BE2C (cell line): ENCODE measurements around the gene PTPRG.
"Not testable (repeated sequence)": the region's sequence is repeated elsewhere in the genome, so short reads cannot be mapped to it uniquely, and the experiment has no call there.

Source experiments
- DNase-seq: peaks from one replicate; pipeline ENCODE4 v3.0.0-alpha.2; 2020
- H3K27me3 ChIP-seq: fragments of 250-450 bp; sonication (Bioruptor Pico); 2 replicates; pipeline ENCODE4 v1.5.1; 2020; ENCODE audit warnings: mild to moderate bottlenecking
- H3K36me3 ChIP-seq: fragments of 250-450 bp; sonication (Bioruptor Pico); 2 replicates; pipeline ENCODE4 v1.5.1; 2020; ENCODE audit warnings: mild to moderate bottlenecking
- H3K4me1 ChIP-seq: fragments of 250-450 bp; sonication (Bioruptor Pico); 2 replicates; pipeline ENCODE4 v1.5.1; 2020
- H3K4me3 ChIP-seq: 2 replicates; pipeline ENCODE4 v1.5.1; 2011; ENCODE audit warnings: low read depth, low read length
- H3K9me3 ChIP-seq: fragments of 250-450 bp; sonication (Bioruptor Pico); 2 replicates; pipeline ENCODE4 v1.5.1; 2020
- CTCF ChIP-seq: IDR thresholded peaks from 2 replicates; pipeline ENCODE4 v1.5.1; 2012; ENCODE audit warnings: mild to moderate bottlenecking, low read depth, low read length

Gene PTPRG

GRCh38 chr3:61743067-61743466 lies 181.7 kb downstream of the PTPRG start:
- Histone ChIP-seq H3K4me3 (no peak overlapping the region), H3K4me1 (no peaks in the 10 kb centered on the region), H3K9me3 (no peaks in the 10 kb centered on the region), H3K27me3 (peaks cover 10% of the 10 kb centered on the region; the same call in 1 of the 2 replicates), H3K36me3 (no peaks in the 10 kb centered on the region)
- no peak for TF ChIP-seq CTCF
- DNase-seq: no peak

DNA sequence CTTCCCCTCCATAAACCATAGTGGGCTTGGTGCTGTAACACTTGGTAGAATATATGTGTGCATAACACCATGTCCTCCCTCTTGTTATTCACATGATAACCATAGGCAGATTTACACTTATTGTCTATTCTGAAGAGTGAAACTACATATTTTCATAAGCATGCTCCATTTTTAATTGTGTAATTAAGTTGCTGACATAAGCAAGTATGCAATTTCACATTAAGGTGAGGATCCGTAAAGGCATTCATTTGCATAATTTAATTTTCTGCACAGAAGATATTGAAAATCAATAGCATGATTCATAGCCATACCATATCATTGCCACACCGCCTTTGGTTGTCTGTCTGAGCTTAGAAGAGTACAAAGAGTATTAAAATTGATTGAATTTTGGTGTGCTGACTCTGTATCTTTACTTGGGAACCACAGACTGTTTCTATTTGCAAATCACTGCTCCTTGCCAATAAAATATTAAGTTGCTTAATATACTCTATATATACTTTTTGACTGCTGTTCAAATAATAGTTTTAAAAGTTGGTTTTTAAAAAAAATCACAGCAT lies 182.4 kb downstream of the PTPRG start:
- no peaks in the 10 kb centered on the region for H3K36me3 ChIP-seq
- no peaks in the 10 kb centered on the region for H3K4me1 ChIP-seq
- no peak for DNase-seq
- H3K27me3 ChIP-seq: peaks cover 13% of the 10 kb centered on the region; the same call in 1 of the 2 replicates
- no peaks in the 10 kb centered on the region for H3K9me3 ChIP-seq
- no peak for TF ChIP-seq CTCF
- H3K4me3 ChIP-seq: no peak overlapping the region

DNA sequence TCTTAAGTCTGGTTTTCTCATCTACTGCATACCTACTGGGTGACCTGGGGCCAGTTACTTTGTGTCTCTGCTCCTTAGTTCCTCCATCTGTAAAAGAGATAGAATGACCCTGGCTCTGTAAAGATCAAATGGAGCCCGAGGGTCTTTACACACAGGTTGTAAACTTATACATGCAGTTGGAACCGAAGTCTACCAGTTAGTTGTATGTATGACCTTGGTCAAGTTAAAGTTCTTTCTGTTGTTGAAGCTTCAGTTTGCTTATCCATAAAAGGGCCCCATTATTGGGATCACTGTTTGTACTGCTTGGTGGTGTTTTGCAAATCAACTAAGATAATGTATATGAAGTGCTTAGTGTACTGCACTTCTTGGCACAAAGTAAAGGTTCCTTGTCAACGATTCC lies 186.9 kb downstream of the PTPRG start:
- no peaks in the 10 kb centered on the region for H3K4me1 ChIP-seq
- peaks cover 9% of the 10 kb centered on the region; the same call in 1 of the 2 replicates for H3K27me3 ChIP-seq
- H3K36me3 ChIP-seq: no peaks in the 10 kb centered on the region
- DNase-seq: no peak
- no peak overlapping the region for H3K4me3 ChIP-seq
- no peaks in the 10 kb centered on the region for H3K9me3 ChIP-seq
- no peak for TF ChIP-seq CTCF

- DNase-seq: no peak
- Histone ChIP-seq H3K27me3 (peaks cover 7% of the 10 kb centered on the region; the same call in 1 of the 2 replicates), H3K9me3 (no peaks in the 10 kb centered on the region), H3K36me3 (no peaks in the 10 kb centered on the region), H3K4me1 (no peaks in the 10 kb centered on the region), H3K4me3 (no peak overlapping the region)
- no peak for TF ChIP-seq CTCF
Observed at GRCh38 chr3:61750766-61751165, 189.4 kb downstream of the PTPRG start.

GRCh38 chr3:61758839-61759238 lies 197.5 kb downstream of the PTPRG start:
- no peaks in the 10 kb centered on the region for H3K4me1 ChIP-seq
- no peak for TF ChIP-seq CTCF
- H3K9me3 ChIP-seq: no peaks in the 10 kb centered on the region
- no peaks in the 10 kb centered on the region for H3K36me3 ChIP-seq
- peaks cover 19% of the 10 kb centered on the region for H3K27me3 ChIP-seq
- H3K4me3 ChIP-seq: no peak overlapping the region
- DNase-seq: no peak

DNA sequence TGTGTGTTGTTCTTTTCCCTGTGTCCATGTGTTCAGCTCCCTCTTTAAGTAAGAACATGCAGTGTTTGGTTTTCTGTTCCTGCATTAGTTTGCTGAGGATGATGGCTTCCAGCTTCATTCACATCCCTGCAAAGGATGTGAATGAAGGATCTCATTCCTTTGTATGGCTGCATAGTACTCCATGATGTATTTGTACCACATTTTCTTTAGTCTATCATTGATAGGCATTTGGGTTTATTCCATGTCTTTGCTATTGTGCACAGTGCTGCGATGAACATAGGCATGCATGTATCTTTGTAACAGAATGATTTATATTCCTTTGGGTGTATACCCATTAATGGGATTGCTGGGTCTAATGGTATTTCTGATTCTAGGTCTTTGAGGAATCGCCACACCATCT lies 199.4 kb downstream of the PTPRG start:
- H3K4me3 ChIP-seq, H3K36me3 ChIP-seq, DNase-seq, H3K4me1 ChIP-seq, H3K9me3 ChIP-seq: not testable (repeated sequence)
- H3K27me3 ChIP-seq: peaks cover 17% of the 10 kb centered on the region
